Right atrium auricular region (tissue), 2 donors: Measurements from ENCODE around the gene MAGI2. TPM values are rescaled to one million over a fixed set of nuclear protein-coding genes. Genes with fewer than 3 reads are reported as not detected.
"Not testable (repeated sequence)": the region's sequence is repeated elsewhere in the genome, so short reads cannot be mapped to it uniquely, and the experiment has no call there.

Source experiments
- DNase-seq: peaks from one replicate; pipeline ENCODE4 v3.0.0-alpha.2; 2019; ENCODE audit warnings: low spot score
- H3K27ac ChIP-seq, 2 donors: fragments of 200-600 bp; sonication (generic); 1 replicate in 1 of 2; 2 replicates in 1 of 2; pipeline ENCODE4 v1.5.1; 2016 to 2019
- H3K27me3 ChIP-seq, 2 donors: fragments of 200-600 bp; sonication (generic); one replicate each; pipeline versions ENCODE4 v1.5.1 to v1.6.0; 2017 to 2019
- H3K36me3 ChIP-seq: fragments of 200-600 bp; sonication (generic); one replicate; pipeline ENCODE4 v1.5.1; 2016
- H3K4me1 ChIP-seq, 2 donors: fragments of 200-600 bp; sonication (generic); one replicate each; pipeline versions ENCODE4 v1.5.1 to v1.6.0; 2017 to 2019
- H3K4me3 ChIP-seq, 2 donors: fragments of 200-600 bp; sonication (generic); 1 replicate in 1 of 2; 2 replicates in 1 of 2; pipeline ENCODE4 v1.5.1; 2017 to 2019; ENCODE audit warnings: mild to moderate bottlenecking in 1 of 2, moderate library complexity in 1 of 2
- H3K9me3 ChIP-seq, 2 donors: fragments of 200-600 bp; sonication (generic); one replicate each; pipeline ENCODE4 v1.5.1; 2019
- CTCF ChIP-seq, 2 donors: fragments of 200-600 bp; sonication (generic); IDR thresholded peaks; one replicate each; pipeline ENCODE4 v1.5.1; 2019; ENCODE audit warnings: antibody characterized with exemption in 2 of 2
- total RNA-seq, 2 donors: library from RNA; depleted of rRNA; stranded (reverse); fragments of >200 nt; gene quantifications; one replicate each; pipeline ENCODE4 v1.1.0, GENCODE V29; 2016

The MAGI2 gene
- total RNA-seq, 2 donors from 2014 or later, result 5.9 to 6.0 TPM

- Histone ChIP-seq H3K27me3 (no peaks in the 10 kb centered on the region), H3K4me1 (no peaks in the 10 kb centered on the region), H3K9me3 (no peaks in the 10 kb centered on the region), H3K36me3 (no peaks in the 10 kb centered on the region), H3K27ac (no peak overlapping the region), H3K4me3 (no peak overlapping the region)
- TF ChIP-seq CTCF (IDR thresholded peaks at IDR 0.05), result no peak
- no peak for DNase-seq
Observed at GRCh38 chr7:78993341-78993740, 460.1 kb downstream of the MAGI2 start.

- no peak for DNase-seq
Observed at GRCh38 chr7:78985509-78985908, 468.0 kb downstream of the MAGI2 start.

GRCh38 chr7:78983483-78983882, 470.0 kb downstream of the MAGI2 start:
- Histone ChIP-seq H3K4me1 (no peaks in the 10 kb centered on the region), H3K36me3 (no peaks in the 10 kb centered on the region), H3K9me3 (no peaks in the 10 kb centered on the region), H3K4me3 (no peak overlapping the region), H3K27ac (no peak overlapping the region), H3K27me3 (no peaks in the 10 kb centered on the region)
- no peak for TF ChIP-seq CTCF (IDR thresholded peaks at IDR 0.05)
- DNase-seq, result no peak

More at GRCh38 chr7:78985509-78985908, 468.0 kb downstream of the MAGI2 start:
- H3K9me3 ChIP-seq, result no peaks in the 10 kb centered on the region
- no peak overlapping the region for H3K27ac ChIP-seq
- no peaks in the 10 kb centered on the region for H3K36me3 ChIP-seq
- no peak overlapping the region for H3K4me3 ChIP-seq
- H3K4me1 ChIP-seq, result no peaks in the 10 kb centered on the region
- H3K27me3 ChIP-seq, result no peaks in the 10 kb centered on the region
- no peak for TF ChIP-seq CTCF (IDR thresholded peaks at IDR 0.05)

- TF ChIP-seq CTCF (IDR thresholded peaks at IDR 0.05), result no peak
- Histone ChIP-seq H3K27ac (no peak overlapping the region), H3K4me3 (no peak overlapping the region), H3K36me3 (no peaks in the 10 kb centered on the region), H3K4me1 (no peaks in the 10 kb centered on the region), H3K9me3 (no peaks in the 10 kb centered on the region), H3K27me3 (no peaks in the 10 kb centered on the region)
- no peak for DNase-seq
Observed at GRCh38 chr7:78970440-78970916, 483.0 kb downstream of the MAGI2 start.

- no peaks in the 10 kb centered on the region for H3K4me1 ChIP-seq
- no peak overlapping the region for H3K27ac ChIP-seq
- no peaks in the 10 kb centered on the region for H3K27me3 ChIP-seq
- TF ChIP-seq CTCF (IDR thresholded peaks at IDR 0.05), result no peak
- H3K9me3 ChIP-seq, result no peaks in the 10 kb centered on the region
- no peak for DNase-seq
- H3K4me3 ChIP-seq, result no peak overlapping the region
- no peaks in the 10 kb centered on the region for H3K36me3 ChIP-seq
Observed at GRCh38 chr7:78968951-78969350, 484.5 kb downstream of the MAGI2 start.

GRCh38 chr7:78967561-78967960, 485.9 kb downstream of the MAGI2 start:
- H3K36me3 ChIP-seq, H3K4me1 ChIP-seq, H3K27me3 ChIP-seq, DNase-seq, H3K4me3 ChIP-seq, H3K9me3 ChIP-seq, H3K27ac ChIP-seq: not testable (repeated sequence)
